Muscle of leg (tissue), 11 donors: ENCODE results near the gene TP53INP2. TPM values are rescaled to one million over a fixed set of nuclear protein-coding genes. Genes with fewer than 3 reads are reported as not detected.

ENCODE experiments used
- DNase-seq: peaks from one replicate; pipeline ENCODE4 v3.0.0; 2013
- H3K27ac ChIP-seq: one replicate; pipeline ENCODE4 v1.5.1; 2013; ENCODE audit warnings: mild to moderate bottlenecking, low read length, control low read depth
- H3K27me3 ChIP-seq: one replicate; pipeline ENCODE4 v1.6.1; 2013; ENCODE audit warnings: low read length; ENCODE audit not compliant: control insufficient read depth, insufficient read depth
- H3K36me3 ChIP-seq: one replicate; pipeline ENCODE4 v1.6.1; 2013; ENCODE audit warnings: low read length; ENCODE audit not compliant: control insufficient read depth, insufficient read depth
- H3K4me1 ChIP-seq: one replicate; pipeline ENCODE4 v1.6.1; 2013; ENCODE audit warnings: low read length; ENCODE audit not compliant: control insufficient read depth, insufficient read depth
- H3K4me3 ChIP-seq: one replicate; pipeline ENCODE4 v1.5.1; 2013; ENCODE audit warnings: low read length, control low read depth
- H3K9me3 ChIP-seq: replicated peaks from 2 replicates; pipeline ENCODE4 v1.6.1; 2013; ENCODE audit warnings: low read depth, low read length; ENCODE audit not compliant: control insufficient read depth
- WGBS: methylation state at CpG from one replicate; pipeline ENCODE4 v1.1.5; 2013; ENCODE audit warnings: missing lambda C conversion rate; ENCODE audit not compliant: insufficient coverage; 5-methylcytosine and 5-hydroxymethylcytosine counted together
- polyA plus RNA-seq, 8 donors: library from polyadenylated mRNA; unstranded; fragments of 120-200 nt; gene quantifications; one replicate each; pipeline versions ENCODE4 v1.2.1 to v1.2.3, GENCODE V29; 2013; ENCODE audit warnings: inconsistent platforms in 1 of 8, low replicate concordance in 1 of 8; ENCODE audit not compliant: insufficient read length in 8 of 8, insufficient read depth in 1 of 8
- total RNA-seq: library from RNA; stranded (reverse); fragments of 120-200 nt; gene quantifications from one replicate; pipeline ENCODE4 v1.2.4, GENCODE V29; 2013

Gene TP53INP2
- total and polyA plus RNA-seq, 9 donors = 2.4 to 12.4 (median 9.8) TPM

DNA sequence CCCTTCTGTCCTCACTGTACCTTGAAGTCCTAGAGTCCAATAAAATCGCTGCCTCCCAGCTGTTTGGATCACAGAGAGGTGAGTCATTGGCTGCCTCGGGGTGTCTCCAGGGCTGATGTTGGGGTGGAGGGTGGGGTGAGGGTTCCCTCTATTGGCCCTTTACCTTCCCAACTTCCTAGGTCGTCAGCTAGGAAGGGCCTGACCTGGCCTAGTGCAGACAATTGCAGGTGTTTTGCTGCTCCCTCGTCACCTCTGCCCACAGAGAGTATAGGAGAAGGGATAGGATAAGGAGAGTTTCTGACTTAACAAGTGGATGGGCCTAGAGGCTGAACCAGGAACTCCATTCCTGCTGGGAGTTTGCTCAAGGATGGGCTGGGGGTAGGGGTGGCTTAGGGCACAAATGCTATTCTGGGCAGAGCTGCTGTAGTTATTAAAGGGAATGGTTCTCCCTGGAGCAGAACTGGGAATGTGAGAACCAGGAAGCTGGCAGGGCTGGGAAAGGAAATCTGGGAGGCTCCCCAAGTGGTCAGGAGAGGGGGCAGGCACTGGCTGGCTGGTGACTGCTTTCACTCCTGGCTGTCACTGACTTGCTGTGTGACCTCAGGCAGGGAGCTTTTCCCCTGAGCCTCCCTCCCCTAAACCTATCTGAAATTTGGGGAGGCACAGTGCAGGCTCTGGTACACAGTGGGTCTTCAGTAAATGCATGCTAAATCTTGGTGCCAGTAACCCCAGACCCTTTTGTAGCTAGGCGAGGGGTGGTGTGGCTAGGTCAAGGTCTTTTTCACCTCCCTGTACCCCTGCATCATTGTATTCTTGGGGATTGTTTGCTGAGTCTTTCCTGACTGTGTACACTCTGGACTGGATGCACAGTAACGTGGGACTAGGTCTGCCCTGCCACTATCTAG lies 1.5 kb downstream of the TP53INP2 start:
- H3K9me3 ChIP-seq = no peaks in the 10 kb centered on the region
- H3K4me3 ChIP-seq = no peak overlapping the region
- no peaks in the 10 kb centered on the region for H3K36me3 ChIP-seq
- peak; percentile 13 for DNase-seq
- WGBS = 60% methylated on average over 1 of the region's 6 CpGs
- H3K4me1 ChIP-seq = peaks cover 33% of the 10 kb centered on the region
- peaks cover 21% of the 10 kb centered on the region for H3K27me3 ChIP-seq
- peak overlapping the region; percentile 86 for H3K27ac ChIP-seq

DNA sequence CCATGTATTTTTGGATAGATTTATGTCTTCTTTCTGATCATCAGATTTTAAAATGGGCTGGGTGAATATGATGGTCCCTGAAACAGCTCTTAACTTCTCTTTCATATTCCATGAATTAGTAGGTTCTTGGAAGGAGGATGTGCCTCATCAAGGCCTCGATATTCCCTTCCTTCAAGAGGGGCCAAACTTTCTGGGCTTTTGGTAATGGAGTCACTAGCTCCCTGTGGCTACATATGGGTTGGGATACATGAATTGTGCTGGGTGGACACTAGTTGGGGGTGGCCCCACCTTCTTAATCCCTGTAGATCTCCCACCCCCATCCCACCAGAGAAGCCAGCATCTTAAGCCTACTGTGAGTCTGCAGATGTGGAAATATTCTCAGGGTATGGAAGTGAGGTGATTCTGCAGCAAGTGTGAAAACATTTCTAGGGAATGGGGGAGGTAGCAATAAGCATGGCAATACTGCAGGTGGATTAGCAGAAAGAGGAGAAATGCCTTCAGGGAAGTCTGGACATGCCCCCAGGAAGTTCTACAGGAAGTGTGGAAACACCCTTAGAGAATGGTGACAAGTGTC lies 2.2 kb downstream of the TP53INP2 start:
- H3K27me3 ChIP-seq = peaks cover 21% of the 10 kb centered on the region
- H3K27ac ChIP-seq = peak overlapping the region; percentile 86
- no peak for DNase-seq
- no CpG with 5 or more reads among the region's 1 CpG for WGBS
- no peaks in the 10 kb centered on the region for H3K9me3 ChIP-seq
- no peaks in the 10 kb centered on the region for H3K36me3 ChIP-seq
- H3K4me1 ChIP-seq = peaks cover 34% of the 10 kb centered on the region
- H3K4me3 ChIP-seq = no peak overlapping the region

DNA sequence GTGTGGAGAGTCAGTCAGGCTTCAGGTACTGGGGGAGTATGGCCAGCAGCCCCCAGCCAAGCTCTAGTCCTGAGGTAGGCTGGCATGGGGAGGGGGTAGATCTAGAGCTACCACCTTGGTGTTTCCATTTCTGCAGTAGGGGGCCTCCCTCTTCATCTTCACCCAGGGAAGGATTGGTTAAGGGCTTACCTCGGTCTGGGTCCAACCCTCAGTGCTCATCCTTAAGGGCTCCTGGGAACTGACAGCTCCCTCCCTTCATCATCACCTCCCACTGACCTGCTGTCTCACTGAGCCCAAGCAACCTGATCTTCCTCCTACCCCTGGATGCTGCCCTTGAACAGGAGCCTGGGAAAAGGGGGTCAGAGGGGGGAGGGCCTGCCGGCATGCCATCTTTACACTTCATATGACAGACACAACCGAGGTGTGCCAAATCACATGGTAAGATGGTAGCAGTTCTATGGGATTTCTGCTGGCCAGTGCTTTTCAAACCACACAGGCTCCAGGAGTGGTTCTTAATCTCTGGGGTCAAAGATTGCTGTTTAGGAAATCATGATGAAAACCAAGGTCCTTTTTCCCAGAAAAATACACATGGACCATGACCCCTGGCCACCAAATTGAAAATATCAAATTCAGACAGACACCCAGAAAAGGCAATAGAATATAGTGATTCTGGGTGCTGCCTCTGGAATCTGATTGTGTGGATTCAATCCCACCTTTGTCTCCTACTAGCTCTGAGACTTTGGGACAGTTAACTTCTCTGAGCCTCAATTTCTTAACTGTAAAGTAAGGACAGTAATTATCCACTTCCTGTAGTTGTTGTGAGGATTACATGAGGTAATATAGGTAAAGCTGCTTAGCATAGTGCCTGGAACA lies 3.0 kb downstream of the TP53INP2 start:
- peaks cover 2% of the 10 kb centered on the region for H3K36me3 ChIP-seq
- H3K9me3 ChIP-seq = no peaks in the 10 kb centered on the region
- peaks cover 34% of the 10 kb centered on the region for H3K4me1 ChIP-seq
- H3K27me3 ChIP-seq = peaks cover 14% of the 10 kb centered on the region
- H3K27ac ChIP-seq = no peak overlapping the region
- H3K4me3 ChIP-seq = no peak overlapping the region
- no peak for DNase-seq
- WGBS = no CpG with 5 or more reads among the region's 3 CpGs

DNA sequence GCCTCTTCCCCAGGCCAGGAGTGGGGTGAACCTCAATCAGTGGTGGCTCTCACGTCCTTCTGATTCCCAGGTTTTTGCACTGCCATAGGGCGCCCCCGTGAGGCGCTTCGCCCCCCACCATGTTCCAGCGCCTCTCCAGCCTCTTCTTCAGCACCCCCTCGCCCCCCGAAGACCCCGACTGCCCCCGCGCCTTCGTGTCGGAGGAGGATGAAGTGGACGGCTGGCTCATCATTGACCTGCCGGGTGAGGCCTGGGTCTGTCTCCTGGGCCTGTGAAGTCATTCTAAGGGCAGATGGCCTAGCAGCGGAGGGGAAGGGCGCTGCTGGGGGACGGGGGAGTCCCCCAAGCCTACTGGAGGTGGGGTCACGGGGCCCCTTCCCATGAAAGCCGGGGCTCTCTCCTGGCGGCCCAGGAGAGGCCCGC lies 4.5 kb downstream of the TP53INP2 start:
- Histone ChIP-seq H3K27me3 (peaks cover 1% of the 10 kb centered on the region), H3K4me3 (peak overlapping the region; percentile 77), H3K36me3 (peaks cover 10% of the 10 kb centered on the region), H3K9me3 (no peaks in the 10 kb centered on the region), H3K4me1 (peaks cover 29% of the 10 kb centered on the region), H3K27ac (peak overlapping the region; percentile 9)
- DNase-seq = peak; percentile 53
- 2% methylated on average over 17 of the region's 22 CpGs for WGBS

DNA sequence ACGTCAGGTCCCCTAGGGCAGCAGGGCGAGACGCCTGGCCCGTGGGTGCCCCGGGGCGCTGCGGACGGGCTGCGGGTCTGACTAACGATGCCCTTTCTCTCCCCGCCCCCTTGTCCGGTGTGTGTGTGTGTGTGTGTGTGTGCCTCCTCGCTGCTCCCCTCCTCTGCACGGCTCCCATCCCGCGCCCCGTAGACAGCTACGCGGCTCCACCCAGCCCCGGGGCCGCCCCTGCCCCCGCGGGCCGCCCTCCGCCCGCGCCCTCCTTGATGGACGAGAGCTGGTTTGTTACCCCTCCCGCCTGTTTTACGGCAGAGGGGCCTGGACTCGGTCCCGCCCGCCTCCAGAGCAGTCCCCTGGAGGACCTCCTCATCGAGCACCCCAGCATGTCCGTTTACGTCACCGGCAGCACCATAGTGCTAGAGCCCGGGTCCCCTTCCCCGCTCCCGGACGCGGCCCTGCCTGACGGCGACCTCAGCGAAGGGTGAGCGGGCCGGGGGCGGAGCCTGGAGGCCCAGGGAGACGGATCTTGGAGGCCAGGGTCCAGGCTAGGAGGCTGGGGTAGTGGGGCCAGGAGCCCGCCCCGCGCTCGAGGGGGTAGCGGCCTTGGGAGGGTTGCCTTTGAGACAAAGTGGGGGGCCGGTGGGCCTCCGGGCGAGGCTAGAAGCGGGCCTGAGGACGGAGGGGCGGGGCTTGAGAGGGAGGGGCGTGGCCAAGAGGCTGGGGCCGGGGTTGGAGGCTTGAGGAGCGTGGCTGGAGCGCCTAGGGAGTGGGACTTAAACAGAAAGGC lies 5.1 kb downstream of the TP53INP2 start:
- Histone ChIP-seq H3K27me3 (no peaks in the 10 kb centered on the region), H3K4me3 (peak overlapping the region; percentile 77), H3K36me3 (peaks cover 12% of the 10 kb centered on the region), H3K4me1 (peaks cover 29% of the 10 kb centered on the region), H3K27ac (peak overlapping the region; percentile 86), H3K9me3 (no peaks in the 10 kb centered on the region)
- WGBS = under 1% methylated on average over 51 of the region's 64 CpGs
- peak; percentile 89 for DNase-seq

- Histone ChIP-seq H3K36me3 (peaks cover 17% of the 10 kb centered on the region), H3K9me3 (no peaks in the 10 kb centered on the region), H3K27ac (peak overlapping the region; percentile 86), H3K4me1 (peaks cover 24% of the 10 kb centered on the region), H3K27me3 (no peaks in the 10 kb centered on the region), H3K4me3 (peak overlapping the region; percentile 77)
- WGBS = 2% methylated on average over 60 of the region's 61 CpGs
- DNase-seq = peak; percentile 83
These were observed 5.9 kb downstream of the TP53INP2 start for GRCh38 chr20:34709831-34710567.

DNA sequence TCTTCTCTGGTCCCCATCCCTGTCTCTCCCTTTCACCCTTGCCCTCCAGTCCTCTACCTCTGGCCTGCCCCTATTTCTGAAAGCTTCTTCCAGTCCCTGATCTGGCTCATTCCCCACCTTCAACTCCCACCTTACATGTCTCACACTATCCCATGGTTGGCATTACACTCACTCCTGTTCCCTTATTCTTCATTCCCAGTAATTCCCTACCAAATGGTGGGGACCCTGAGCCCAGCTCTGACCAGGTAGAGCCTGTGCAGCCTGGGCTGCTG lies 6.4 kb downstream of the TP53INP2 start:
- H3K4me3 ChIP-seq = no peak overlapping the region
- peaks cover 22% of the 10 kb centered on the region for H3K36me3 ChIP-seq
- H3K27me3 ChIP-seq = no peaks in the 10 kb centered on the region
- peak; percentile 7 for DNase-seq
- H3K4me1 ChIP-seq = peaks cover 19% of the 10 kb centered on the region
- no peak overlapping the region for H3K27ac ChIP-seq
- H3K9me3 ChIP-seq = no peaks in the 10 kb centered on the region

GRCh38 chr20:34710861-34711574 lies 6.9 kb downstream of the TP53INP2 start:
- Histone ChIP-seq H3K4me3 (no peak overlapping the region), H3K9me3 (no peaks in the 10 kb centered on the region), H3K4me1 (peaks cover 14% of the 10 kb centered on the region), H3K36me3 (peaks cover 26% of the 10 kb centered on the region), H3K27ac (no peak overlapping the region), H3K27me3 (no peaks in the 10 kb centered on the region)
- 79% methylated on average over 8 of the region's 9 CpGs for WGBS
- DNase-seq = no peak
